Ishikawa (cell line): ENCODE data around the gene OBP2B.

Experiments used
- CEBPB ChIP-seq: IDR thresholded peaks from 2 replicates; pipeline ENCODE4 v1.6.1; 2012
- CREB1 ChIP-seq: IDR thresholded peaks from 2 replicates; pipeline ENCODE4 v1.6.1; 2012; ENCODE audit warnings: low read depth
- EGR1 ChIP-seq: IDR thresholded peaks from 2 replicates; pipeline ENCODE4 v1.6.1; 2012
- EP300 ChIP-seq: IDR thresholded peaks from 2 replicates; pipeline ENCODE4 v1.6.1; 2012; ENCODE audit warnings: borderline replicate concordance
- FOXM1 ChIP-seq: IDR thresholded peaks from 2 replicates; pipeline ENCODE4 v1.6.1; 2012; ENCODE audit warnings: low read depth, borderline replicate concordance
- NFIC ChIP-seq: IDR thresholded peaks from 2 replicates; pipeline ENCODE4 v1.6.1; 2012
- RAD21 ChIP-seq: IDR thresholded peaks from 2 replicates; pipeline ENCODE4 v1.6.1; 2012; ENCODE audit warnings: low read depth
- REST ChIP-seq: IDR thresholded peaks from 2 replicates; pipeline ENCODE4 v1.6.1; 2012; ENCODE audit warnings: low read depth, mild to moderate bottlenecking
- TAF1 ChIP-seq: IDR thresholded peaks from 2 replicates; pipeline ENCODE4 v1.6.1; 2012; ENCODE audit warnings: low read depth, mild to moderate bottlenecking
- TCF12 ChIP-seq: IDR thresholded peaks from 2 replicates; pipeline ENCODE4 v1.6.1; 2012; ENCODE audit warnings: low read depth
- TEAD4 ChIP-seq: IDR thresholded peaks from 2 replicates; pipeline ENCODE4 v1.6.1; 2012
- YY1 ChIP-seq: IDR thresholded peaks from 2 replicates; pipeline ENCODE4 v1.6.1; 2012; ENCODE audit warnings: low read depth
- ZBTB7A ChIP-seq: IDR thresholded peaks from 2 replicates; pipeline ENCODE4 v1.6.1; 2012; ENCODE audit warnings: low read depth
- TF ChIP-seq, protein P1 (sequence below): IDR thresholded peaks from 2 replicates; pipeline ENCODE4 v1.6.1; 2012
- TF ChIP-seq, protein P2 (sequence below): IDR thresholded peaks from 2 replicates; pipeline ENCODE4 v1.6.1; 2012

OBP2B gene

GRCh38 chr9:133171161-133171961 lies 37.7 kb downstream of the OBP2B start:
- TF ChIP-seq ZBTB7A (no peak), EP300 (no peak), CREB1 (no peak), EGR1 (no peak), YY1 (no peak), NFIC (no peak), FOXM1 (no peak)
- TF ChIP-seq, protein P1, sequence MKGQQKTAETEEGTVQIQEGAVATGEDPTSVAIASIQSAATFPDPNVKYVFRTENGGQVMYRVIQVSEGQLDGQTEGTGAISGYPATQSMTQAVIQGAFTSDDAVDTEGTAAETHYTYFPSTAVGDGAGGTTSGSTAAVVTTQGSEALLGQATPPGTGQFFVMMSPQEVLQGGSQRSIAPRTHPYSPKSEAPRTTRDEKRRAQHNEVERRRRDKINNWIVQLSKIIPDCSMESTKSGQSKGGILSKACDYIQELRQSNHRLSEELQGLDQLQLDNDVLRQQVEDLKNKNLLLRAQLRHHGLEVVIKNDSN = no peak

GRCh38 chr9:133170716-133171115 lies 38.3 kb downstream of the OBP2B start:
- no peak for TF ChIP-seq CEBPB
- TF ChIP-seq TCF12 = no peak
- no peak for TF ChIP-seq NFIC
- TF ChIP-seq, protein P2, sequence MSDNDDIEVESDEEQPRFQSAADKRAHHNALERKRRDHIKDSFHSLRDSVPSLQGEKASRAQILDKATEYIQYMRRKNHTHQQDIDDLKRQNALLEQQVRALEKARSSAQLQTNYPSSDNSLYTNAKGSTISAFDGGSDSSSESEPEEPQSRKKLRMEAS = no peak
- TF ChIP-seq, protein P1 = no peak
- TF ChIP-seq TAF1 = no peak
- TF ChIP-seq REST = no peak
- no peak for TF ChIP-seq TEAD4

- TF ChIP-seq REST (no peak), TCF12 (no peak), ZBTB7A (no peak), TEAD4 (no peak), CEBPB (no peak), EGR1 (no peak), RAD21 (no peak), YY1 (no peak), CREB1 (no peak), NFIC (no peak), EP300 (no peak), TAF1 (no peak), FOXM1 (no peak)
- TF ChIP-seq, protein P2 = no peak
- TF ChIP-seq, protein P1 = no peak
Observed at GRCh38 chr9:133169102-133169501, 39.9 kb downstream of the OBP2B start.

GRCh38 chr9:133168432-133168831 lies 40.6 kb downstream of the OBP2B start:
- TF ChIP-seq, protein P1 = no peak
- no peak for TF ChIP-seq CEBPB
- no peak for TF ChIP-seq ZBTB7A
- no peak for TF ChIP-seq EP300
- no peak for TF ChIP-seq TEAD4
- TF ChIP-seq REST = no peak
- no peak for TF ChIP-seq FOXM1
- no peak for TF ChIP-seq EGR1
- TF ChIP-seq RAD21 = no peak
- no peak for TF ChIP-seq TCF12
- no peak for TF ChIP-seq TAF1
- TF ChIP-seq YY1 = no peak
- TF ChIP-seq, protein P2 = no peak
- no peak for TF ChIP-seq CREB1
- no peak for TF ChIP-seq NFIC
